ENCODE measurements around the gene SIDT2.

The SIDT2 gene

DNA sequence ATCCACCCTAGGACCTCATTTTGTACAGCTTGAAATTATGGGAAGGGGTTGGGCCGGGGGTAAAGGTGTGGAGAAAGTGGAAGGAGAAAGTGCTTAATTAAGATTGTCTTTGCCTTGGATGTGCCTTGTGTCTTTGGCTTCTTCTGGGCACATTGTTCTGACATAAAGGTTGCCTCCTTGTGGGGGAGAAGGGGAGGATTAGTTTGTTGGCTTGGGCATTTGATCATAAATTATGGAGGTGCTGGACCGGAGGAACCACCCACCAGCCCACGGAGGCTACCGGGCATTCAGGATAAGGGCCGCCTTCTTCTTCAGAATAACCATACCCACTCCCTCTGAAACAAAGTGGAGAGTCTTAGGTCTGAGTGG is 33.2 kb upstream of the SIDT2 start:
- H3K4me1 ChIP-seq (ENCODE audit: control insufficient read depth, insufficient read depth, low read length, poor library complexity, severe bottlenecking), result peaks cover 9% of the 10 kb centered on the region
- WGBS, 2 experiments (ENCODE audit: insufficient coverage in 2 of 2), result 14% methylated on average over 1 of the region's 5 CpGs; no CpG with 5 or more reads in 1 of the 2 experiments

DNA sequence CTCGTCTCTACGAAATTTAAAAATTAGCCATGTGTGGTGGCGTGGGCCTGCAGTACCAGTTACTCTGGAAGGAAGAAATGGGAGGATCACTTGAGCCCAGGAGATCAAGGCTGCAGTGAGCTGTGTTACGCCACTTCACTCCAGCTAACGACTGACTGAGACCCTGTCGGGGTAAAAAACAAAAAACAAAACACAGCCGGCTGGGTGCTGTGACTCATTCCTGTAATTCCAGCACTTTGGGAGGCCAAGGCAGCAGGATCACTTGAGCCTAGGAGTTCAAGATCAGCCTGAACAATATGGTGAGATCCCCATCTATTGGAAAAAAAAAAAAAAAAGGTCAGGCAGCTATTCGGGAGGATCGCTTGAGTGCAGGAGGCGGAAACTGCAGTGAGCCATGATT is 32.0 kb upstream of the SIDT2 start:
- H3K27ac ChIP-seq (ENCODE audit: low read depth, low read length, severe bottlenecking), result no peak overlapping the region

More for the DNA sequence above, 33.2 kb upstream of the SIDT2 start:
- H3K36me3 ChIP-seq (ENCODE audit: control insufficient read depth, insufficient read depth, low read length), result peaks cover 48% of the 10 kb centered on the region
- no peaks in the 10 kb centered on the region for H3K9me3 ChIP-seq (ENCODE audit: control insufficient read depth, low read length)
- H3K4me3 ChIP-seq (ENCODE audit: extremely low read depth, insufficient read depth, low read length, poor library complexity, severe bottlenecking), result peak overlapping the region; percentile 91
- peak overlapping the region; percentile 85 for H3K27ac ChIP-seq (ENCODE audit: low read depth, low read length, severe bottlenecking)

GRCh38 chr11:117152066-117152465 is 26.5 kb upstream of the SIDT2 start:
- 83% methylated on average over 1 of the region's 2 CpGs; no CpG with 5 or more reads in 1 of the 2 experiments for WGBS, 2 experiments (ENCODE audit: insufficient coverage in 2 of 2)
- H3K27ac ChIP-seq (ENCODE audit: low read depth, low read length, severe bottlenecking), result no peak overlapping the region
- H3K4me1 ChIP-seq (ENCODE audit: control insufficient read depth, insufficient read depth, low read length, poor library complexity, severe bottlenecking), result peaks cover 8% of the 10 kb centered on the region
- no peak overlapping the region for H3K4me3 ChIP-seq (ENCODE audit: extremely low read depth, insufficient read depth, low read length, poor library complexity, severe bottlenecking)
- peaks cover 92% of the 10 kb centered on the region for H3K36me3 ChIP-seq (ENCODE audit: control insufficient read depth, insufficient read depth, low read length)
- no peaks in the 10 kb centered on the region for H3K9me3 ChIP-seq (ENCODE audit: control insufficient read depth, low read length)

More for the DNA sequence above, 32.0 kb upstream of the SIDT2 start:
- Histone ChIP-seq H3K36me3 (ENCODE audit: control insufficient read depth, insufficient read depth, low read length) (peaks cover 55% of the 10 kb centered on the region), H3K9me3 (ENCODE audit: control insufficient read depth, low read length) (no peaks in the 10 kb centered on the region), H3K4me3 (ENCODE audit: extremely low read depth, insufficient read depth, low read length, poor library complexity, severe bottlenecking) (peak overlapping the region; percentile 91), H3K4me1 (ENCODE audit: control insufficient read depth, insufficient read depth, low read length, poor library complexity, severe bottlenecking) (peaks cover 9% of the 10 kb centered on the region)
- WGBS, 2 experiments (ENCODE audit: insufficient coverage in 2 of 2), result 73 to 75% methylated on average over 7 to 10 of the region's 10 CpGs

DNA sequence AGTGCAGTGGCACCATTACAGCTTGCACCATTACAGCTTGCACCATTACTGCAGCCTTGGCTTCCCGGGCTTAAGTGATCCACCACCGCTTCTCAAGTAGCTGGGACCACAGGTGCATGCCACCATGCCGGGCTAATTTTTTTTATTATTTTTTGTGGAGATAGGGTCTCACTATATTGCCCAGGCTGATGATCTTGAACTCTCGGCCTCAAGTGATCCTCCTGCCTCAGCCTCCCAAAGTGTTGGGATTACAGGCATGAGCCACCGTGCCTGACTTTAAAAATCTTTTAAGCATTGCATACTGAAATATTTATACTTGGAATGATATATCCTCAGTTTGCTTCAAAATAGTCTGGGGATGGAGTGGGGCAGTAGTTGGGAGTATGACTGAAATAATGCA is 24.1 kb upstream of the SIDT2 start:
- Histone ChIP-seq H3K4me3 (ENCODE audit: extremely low read depth, insufficient read depth, low read length, poor library complexity, severe bottlenecking) (no peak overlapping the region), H3K4me1 (ENCODE audit: control insufficient read depth, insufficient read depth, low read length, poor library complexity, severe bottlenecking) (no peaks in the 10 kb centered on the region), H3K36me3 (ENCODE audit: control insufficient read depth, insufficient read depth, low read length) (peaks cover 89% of the 10 kb centered on the region), H3K9me3 (ENCODE audit: control insufficient read depth, low read length) (no peaks in the 10 kb centered on the region), H3K27ac (ENCODE audit: low read depth, low read length, severe bottlenecking) (no peak overlapping the region)
- 96 to 100% methylated on average over 1 to 4 of the region's 5 CpGs for WGBS, 2 experiments (ENCODE audit: insufficient coverage in 2 of 2)

GRCh38 chr11:117157507-117157906 is 21.0 kb upstream of the SIDT2 start:
- H3K4me3 ChIP-seq (ENCODE audit: extremely low read depth, insufficient read depth, low read length, poor library complexity, severe bottlenecking), result no peak overlapping the region
- no peak overlapping the region for H3K27ac ChIP-seq (ENCODE audit: low read depth, low read length, severe bottlenecking)
- H3K4me1 ChIP-seq (ENCODE audit: control insufficient read depth, insufficient read depth, low read length, poor library complexity, severe bottlenecking), result no peaks in the 10 kb centered on the region
- peaks cover 87% of the 10 kb centered on the region for H3K36me3 ChIP-seq (ENCODE audit: control insufficient read depth, insufficient read depth, low read length)
- no peaks in the 10 kb centered on the region for H3K9me3 ChIP-seq (ENCODE audit: control insufficient read depth, low read length)
- WGBS, 2 experiments (ENCODE audit: insufficient coverage in 2 of 2), result 90% methylated on average over 2 of the region's 2 CpGs; no CpG with 5 or more reads in 1 of the 2 experiments

DNA sequence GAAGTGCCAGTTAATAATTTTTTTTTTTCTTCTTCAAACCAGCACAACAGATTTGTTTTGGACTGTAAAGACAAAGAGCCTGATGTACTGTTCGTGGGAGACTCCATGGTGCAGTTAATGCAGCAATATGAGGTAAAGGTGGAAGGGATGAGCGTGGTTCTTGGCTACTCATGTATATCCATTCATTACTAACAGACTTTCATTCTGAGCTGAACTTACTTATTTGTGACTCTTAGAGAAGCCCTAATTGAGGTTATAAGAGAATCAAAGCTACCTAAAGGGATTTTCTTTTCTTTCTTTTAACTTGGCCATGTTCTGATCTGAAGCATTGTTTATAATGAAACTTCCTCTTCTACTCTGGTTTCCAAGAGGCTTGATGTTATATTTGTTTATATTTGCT is 18.7 kb upstream of the SIDT2 start:
- H3K9me3 ChIP-seq (ENCODE audit: control insufficient read depth, low read length), result no peaks in the 10 kb centered on the region
- H3K4me1 ChIP-seq (ENCODE audit: control insufficient read depth, insufficient read depth, low read length, poor library complexity, severe bottlenecking), result no peaks in the 10 kb centered on the region
- H3K36me3 ChIP-seq (ENCODE audit: control insufficient read depth, insufficient read depth, low read length), result peaks cover 85% of the 10 kb centered on the region
- no CpG with 5 or more reads among the region's 2 CpGs for WGBS, 2 experiments (ENCODE audit: insufficient coverage in 2 of 2)
- H3K4me3 ChIP-seq (ENCODE audit: extremely low read depth, insufficient read depth, low read length, poor library complexity, severe bottlenecking), result no peak overlapping the region
- H3K27ac ChIP-seq (ENCODE audit: low read depth, low read length, severe bottlenecking), result no peak overlapping the region

DNA sequence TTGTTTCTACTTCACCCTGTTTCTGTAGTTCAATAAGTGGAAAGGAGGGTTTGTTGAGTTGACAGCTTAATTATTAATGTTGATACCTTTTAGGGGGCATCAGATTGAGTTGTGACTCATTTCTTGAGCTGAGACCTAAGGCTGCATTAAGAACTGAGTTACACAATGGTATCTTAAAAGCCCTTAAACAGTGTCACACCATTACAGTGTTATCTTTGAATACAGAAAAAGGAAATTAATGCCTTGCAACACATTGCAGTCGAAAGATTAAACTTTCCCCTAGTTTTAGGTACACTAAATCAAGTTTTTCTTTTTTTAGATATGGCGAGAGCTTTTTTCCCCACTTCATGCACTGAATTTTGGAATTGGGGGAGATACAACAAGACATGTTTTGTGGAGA is 17.7 kb upstream of the SIDT2 start:
- H3K4me3 ChIP-seq (ENCODE audit: extremely low read depth, insufficient read depth, low read length, poor library complexity, severe bottlenecking), result no peak overlapping the region
- no peaks in the 10 kb centered on the region for H3K9me3 ChIP-seq (ENCODE audit: control insufficient read depth, low read length)
- H3K36me3 ChIP-seq (ENCODE audit: control insufficient read depth, insufficient read depth, low read length), result peaks cover 87% of the 10 kb centered on the region
- H3K27ac ChIP-seq (ENCODE audit: low read depth, low read length, severe bottlenecking), result no peak overlapping the region
- H3K4me1 ChIP-seq (ENCODE audit: control insufficient read depth, insufficient read depth, low read length, poor library complexity, severe bottlenecking), result no peaks in the 10 kb centered on the region
- WGBS, 2 experiments (ENCODE audit: insufficient coverage in 2 of 2), result 100% methylated on average over 1 of the region's 2 CpGs; no CpG with 5 or more reads in 1 of the 2 experiments

DNA sequence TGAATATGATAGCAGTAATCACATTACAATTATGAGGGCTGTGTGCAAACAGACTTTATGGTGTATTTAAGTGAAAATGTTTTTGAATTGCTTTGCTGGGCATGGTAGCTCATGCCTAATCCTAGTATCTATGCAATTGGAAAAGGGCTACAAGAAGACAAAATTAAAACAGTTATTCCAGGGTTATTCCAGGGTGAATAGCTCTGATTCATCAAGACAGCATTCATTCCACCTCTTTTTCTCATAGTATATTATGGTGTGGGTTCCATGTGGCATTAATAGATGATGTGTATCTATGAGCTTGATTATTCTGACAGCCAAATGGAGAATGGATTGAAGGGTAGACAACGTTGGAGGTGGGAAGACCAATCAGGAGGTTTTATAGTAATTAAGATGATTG is 12.1 kb upstream of the SIDT2 start:
- 84 to 94% methylated on average over 1 of the region's 1 CpG for WGBS, 2 experiments (ENCODE audit: insufficient coverage in 2 of 2)
- H3K9me3 ChIP-seq (ENCODE audit: control insufficient read depth, low read length), result no peaks in the 10 kb centered on the region
- peaks cover 95% of the 10 kb centered on the region for H3K36me3 ChIP-seq (ENCODE audit: control insufficient read depth, insufficient read depth, low read length)
- no peak overlapping the region for H3K4me3 ChIP-seq (ENCODE audit: extremely low read depth, insufficient read depth, low read length, poor library complexity, severe bottlenecking)
- no peak overlapping the region for H3K27ac ChIP-seq (ENCODE audit: low read depth, low read length, severe bottlenecking)
- H3K4me1 ChIP-seq (ENCODE audit: control insufficient read depth, insufficient read depth, low read length, poor library complexity, severe bottlenecking), result peaks cover 7% of the 10 kb centered on the region

- Histone ChIP-seq H3K4me3 (ENCODE audit: extremely low read depth, insufficient read depth, low read length, poor library complexity, severe bottlenecking) (no peak overlapping the region), H3K4me1 (ENCODE audit: control insufficient read depth, insufficient read depth, low read length, poor library complexity, severe bottlenecking) (peaks cover 33% of the 10 kb centered on the region), H3K36me3 (ENCODE audit: control insufficient read depth, insufficient read depth, low read length) (peaks cover 75% of the 10 kb centered on the region), H3K9me3 (ENCODE audit: control insufficient read depth, low read length) (no peaks in the 10 kb centered on the region), H3K27ac (ENCODE audit: low read depth, low read length, severe bottlenecking) (peak overlapping the region; percentile 16)
- 88 to 97% methylated on average over 2 of the region's 2 CpGs for WGBS, 2 experiments (ENCODE audit: insufficient coverage in 2 of 2)
Measured at GRCh38 chr11:117169736-117170135, 8.8 kb upstream of the SIDT2 start.

GRCh38 chr11:117170210-117170609 is 8.3 kb upstream of the SIDT2 start:
- Histone ChIP-seq H3K36me3 (ENCODE audit: control insufficient read depth, insufficient read depth, low read length) (peaks cover 76% of the 10 kb centered on the region), H3K4me3 (ENCODE audit: extremely low read depth, insufficient read depth, low read length, poor library complexity, severe bottlenecking) (no peak overlapping the region), H3K4me1 (ENCODE audit: control insufficient read depth, insufficient read depth, low read length, poor library complexity, severe bottlenecking) (peaks cover 33% of the 10 kb centered on the region), H3K27ac (ENCODE audit: low read depth, low read length, severe bottlenecking) (peak overlapping the region; percentile 16), H3K9me3 (ENCODE audit: control insufficient read depth, low read length) (no peaks in the 10 kb centered on the region)
- WGBS, 2 experiments (ENCODE audit: insufficient coverage in 2 of 2), result 94 to 100% methylated on average over 6 of the region's 9 CpGs

GRCh38 chr11:117171007-117171403 is 7.5 kb upstream of the SIDT2 start:
- H3K4me3 ChIP-seq (ENCODE audit: extremely low read depth, insufficient read depth, low read length, poor library complexity, severe bottlenecking), result no peak overlapping the region
- 100% methylated on average over 1 to 2 of the region's 2 CpGs for WGBS, 2 experiments (ENCODE audit: insufficient coverage in 2 of 2)
- peaks cover 72% of the 10 kb centered on the region for H3K36me3 ChIP-seq (ENCODE audit: control insufficient read depth, insufficient read depth, low read length)
- peaks cover 33% of the 10 kb centered on the region for H3K4me1 ChIP-seq (ENCODE audit: control insufficient read depth, insufficient read depth, low read length, poor library complexity, severe bottlenecking)
- H3K9me3 ChIP-seq (ENCODE audit: control insufficient read depth, low read length), result no peaks in the 10 kb centered on the region
- peak overlapping the region; percentile 43 for H3K27ac ChIP-seq (ENCODE audit: low read depth, low read length, severe bottlenecking)
